SK-N-SH treated with all-trans-retinoic acid at 6 μM for 48 hours (cell line): ENCODE data around the gene RASSF9.
A peak's percentile ranks its signal among the peaks of the same experiment; 100 is the strongest.

ENCODE experiments used
- ATAC-seq: fragments of 200-7000 bp; cut with Tn5 transposase; 3 replicates; pipeline ENCODE4 v1.9.1; 2020; ENCODE audit warnings: mild to moderate bottlenecking, moderate library complexity
- ARNTL ChIP-seq: fragments of 450-650 bp; formaldehyde crosslinking; IDR thresholded peaks from 2 replicates; pipeline ENCODE4 v1.5.0; 2020; ENCODE audit warnings: low read depth, mild to moderate bottlenecking, moderate library complexity, borderline replicate concordance
- BACH2 ChIP-seq: fragments of 250-450 bp; sonication (Bioruptor Pico); IDR thresholded peaks from 2 replicates; pipeline ENCODE4 v1.9.0; 2021; ENCODE audit warnings: mild to moderate bottlenecking, borderline replicate concordance
- CSDC2 ChIP-seq: fragments of 250-450 bp; sonication (Bioruptor Pico); IDR thresholded peaks from 2 replicates; pipeline ENCODE4 v1.5.0; 2020; ENCODE audit warnings: mild to moderate bottlenecking, moderate library complexity
- ESRRG ChIP-seq: fragments of 250-450 bp; sonication (Bioruptor Pico); IDR thresholded peaks from 2 replicates; pipeline ENCODE4 v1.6.1; 2021; ENCODE audit warnings: mild to moderate bottlenecking
- GLIS3 ChIP-seq: fragments of 250-450 bp; sonication (Bioruptor Pico); IDR thresholded peaks from 2 replicates; pipeline ENCODE4 v1.5.0; 2020; ENCODE audit warnings: mild to moderate bottlenecking, moderate library complexity
- ISL1 ChIP-seq: fragments of 250-450 bp; sonication (Bioruptor Pico); IDR thresholded peaks from 2 replicates; pipeline ENCODE4 v2.1.2; 2022; ENCODE audit warnings: mild to moderate bottlenecking, moderate library complexity
- OSR1 ChIP-seq: fragments of 250-450 bp; sonication (Bioruptor Pico); IDR thresholded peaks from 2 replicates; pipeline ENCODE4 v1.8.0; 2022; ENCODE audit warnings: moderate library complexity, mild to moderate bottlenecking, inconsistent platforms
- PPARA ChIP-seq: fragments of 250-450 bp; sonication (Bioruptor Pico); IDR thresholded peaks from 2 replicates; pipeline ENCODE4 v1.5.0; 2020; ENCODE audit warnings: mild to moderate bottlenecking, borderline replicate concordance
- RARB ChIP-seq: fragments of 250-450 bp; sonication (Bioruptor Pico); IDR thresholded peaks from 2 replicates; pipeline ENCODE4 v1.8.0; 2021; ENCODE audit warnings: mild to moderate bottlenecking, moderate library complexity
- SNAI2 ChIP-seq: fragments of 250-450 bp; sonication (Bioruptor Pico); IDR thresholded peaks from 2 replicates; pipeline ENCODE4 v1.5.0; 2020; ENCODE audit warnings: mild to moderate bottlenecking, moderate library complexity
- TCF4 ChIP-seq: fragments of 250-450 bp; sonication (Bioruptor Pico); IDR thresholded peaks from 2 replicates; pipeline ENCODE4 v1.8.0; 2021; ENCODE audit warnings: mild to moderate bottlenecking, moderate library complexity, borderline replicate concordance
- TOX ChIP-seq: fragments of 250-450 bp; sonication (Bioruptor Pico); IDR thresholded peaks from 2 replicates; pipeline ENCODE4 v1.8.0; 2021; ENCODE audit warnings: mild to moderate bottlenecking, moderate library complexity, borderline replicate concordance
- ZC3H10 ChIP-seq: fragments of 250-450 bp; sonication (Bioruptor Pico); IDR thresholded peaks from 2 replicates; pipeline ENCODE4 v1.5.1; 2021; ENCODE audit warnings: mild to moderate bottlenecking, moderate library complexity
- ZFP3 ChIP-seq: fragments of 250-450 bp; sonication (Bioruptor Pico); IDR thresholded peaks from 2 replicates; pipeline ENCODE4 v1.5.0; 2020; ENCODE audit warnings: mild to moderate bottlenecking, moderate library complexity
- ZFP30 ChIP-seq: fragments of 450-650 bp; formaldehyde crosslinking; IDR thresholded peaks from 2 replicates; pipeline ENCODE4 v1.5.0; 2022; ENCODE audit warnings: mild to moderate bottlenecking, moderate library complexity
- ZNF8 ChIP-seq: fragments of 450-650 bp; formaldehyde crosslinking; IDR thresholded peaks from 2 replicates; pipeline ENCODE4 v1.5.0; 2020; ENCODE audit warnings: mild to moderate bottlenecking, moderate library complexity
- TF ChIP-seq, protein P1 (sequence below): fragments of 250-450 bp; sonication (Bioruptor Pico); IDR thresholded peaks from 2 replicates; pipeline ENCODE4 v1.8.0; 2020; ENCODE audit warnings: mild to moderate bottlenecking, moderate library complexity, borderline replicate concordance
- TF ChIP-seq, protein P2 (sequence below): fragments of 250-450 bp; sonication (Bioruptor Pico); IDR thresholded peaks from 2 replicates; pipeline ENCODE4 v1.8.0; 2021; ENCODE audit warnings: low read depth, mild to moderate bottlenecking, moderate library complexity, borderline replicate concordance
- TF ChIP-seq, protein P3 (sequence below): fragments of 250-450 bp; sonication (Bioruptor Pico); IDR thresholded peaks from 2 replicates; pipeline ENCODE4 v1.5.1; 2021; ENCODE audit warnings: mild to moderate bottlenecking, moderate library complexity
- TF ChIP-seq, protein P4 (sequence below): fragments of 250-450 bp; sonication (Bioruptor Pico); IDR thresholded peaks from 2 replicates; pipeline ENCODE4 v1.5.0; 2020; ENCODE audit warnings: mild to moderate bottlenecking, moderate library complexity
- TF ChIP-seq, protein P5 (sequence below): fragments of 250-450 bp; sonication (Bioruptor Pico); IDR thresholded peaks from 2 replicates; pipeline ENCODE4 v1.5.1; 2020; ENCODE audit warnings: low read depth, mild to moderate bottlenecking, moderate library complexity

RASSF9 gene

DNA sequence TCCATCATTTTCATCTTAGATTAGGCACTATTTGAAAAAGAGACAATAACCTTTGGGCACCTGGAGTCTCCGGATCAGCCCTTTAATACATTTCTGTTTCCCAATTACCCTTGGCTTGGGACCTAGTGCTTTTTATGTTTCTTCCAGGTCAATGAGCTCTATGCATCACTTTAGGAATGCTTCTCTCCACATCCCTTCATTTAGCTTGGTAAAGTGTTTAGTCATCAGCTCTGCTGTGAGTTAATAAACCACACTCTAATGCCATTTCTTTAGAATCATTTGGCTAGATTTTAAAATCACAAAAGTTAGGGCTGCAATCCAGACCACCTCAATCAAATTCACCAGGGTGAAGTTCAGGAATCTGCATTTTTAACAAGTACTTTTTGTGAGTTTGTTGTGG lies 41.7 kb downstream of the RASSF9 start:
- ATAC-seq: peak; percentile 48; the same call in 2 of the 3 replicates
- TF ChIP-seq, protein P1, sequence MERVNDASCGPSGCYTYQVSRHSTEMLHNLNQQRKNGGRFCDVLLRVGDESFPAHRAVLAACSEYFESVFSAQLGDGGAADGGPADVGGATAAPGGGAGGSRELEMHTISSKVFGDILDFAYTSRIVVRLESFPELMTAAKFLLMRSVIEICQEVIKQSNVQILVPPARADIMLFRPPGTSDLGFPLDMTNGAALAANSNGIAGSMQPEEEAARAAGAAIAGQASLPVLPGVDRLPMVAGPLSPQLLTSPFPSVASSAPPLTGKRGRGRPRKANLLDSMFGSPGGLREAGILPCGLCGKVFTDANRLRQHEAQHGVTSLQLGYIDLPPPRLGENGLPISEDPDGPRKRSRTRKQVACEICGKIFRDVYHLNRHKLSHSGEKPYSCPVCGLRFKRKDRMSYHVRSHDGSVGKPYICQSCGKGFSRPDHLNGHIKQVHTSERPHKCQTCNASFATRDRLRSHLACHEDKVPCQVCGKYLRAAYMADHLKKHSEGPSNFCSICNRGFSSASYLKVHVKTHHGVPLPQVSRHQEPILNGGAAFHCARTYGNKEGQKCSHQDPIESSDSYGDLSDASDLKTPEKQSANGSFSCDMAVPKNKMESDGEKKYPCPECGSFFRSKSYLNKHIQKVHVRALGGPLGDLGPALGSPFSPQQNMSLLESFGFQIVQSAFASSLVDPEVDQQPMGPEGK (CRISPR knock-in tag): no peak
- TF ChIP-seq SNAI2 (CRISPR knock-in tag) (no peak), ISL1 (no peak), TOX (no peak), TCF4 (CRISPR knock-in tag) (no peak), ZFP3 (no peak), GLIS3 (no peak), CSDC2 (CRISPR knock-in tag) (no peak), ARNTL (CRISPR knock-in tag) (no peak), ZNF8 (CRISPR knock-in tag) (no peak), OSR1 (CRISPR knock-in tag) (no peak), ESRRG (CRISPR knock-in tag) (no peak), ZC3H10 (no peak)
- TF ChIP-seq, protein P2, sequence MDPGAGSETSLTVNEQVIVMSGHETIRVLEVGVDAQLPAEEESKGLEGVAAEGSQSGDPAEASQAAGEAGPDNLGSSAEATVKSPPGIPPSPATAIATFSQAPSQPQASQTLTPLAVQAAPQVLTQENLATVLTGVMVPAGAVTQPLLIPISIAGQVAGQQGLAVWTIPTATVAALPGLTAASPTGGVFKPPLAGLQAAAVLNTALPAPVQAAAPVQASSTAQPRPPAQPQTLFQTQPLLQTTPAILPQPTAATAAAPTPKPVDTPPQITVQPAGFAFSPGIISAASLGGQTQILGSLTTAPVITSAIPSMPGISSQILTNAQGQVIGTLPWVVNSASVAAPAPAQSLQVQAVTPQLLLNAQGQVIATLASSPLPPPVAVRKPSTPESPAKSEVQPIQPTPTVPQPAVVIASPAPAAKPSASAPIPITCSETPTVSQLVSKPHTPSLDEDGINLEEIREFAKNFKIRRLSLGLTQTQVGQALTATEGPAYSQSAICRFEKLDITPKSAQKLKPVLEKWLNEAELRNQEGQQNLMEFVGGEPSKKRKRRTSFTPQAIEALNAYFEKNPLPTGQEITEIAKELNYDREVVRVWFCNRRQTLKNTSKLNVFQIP (CRISPR knock-in tag): no peak
- TF ChIP-seq, protein P3, sequence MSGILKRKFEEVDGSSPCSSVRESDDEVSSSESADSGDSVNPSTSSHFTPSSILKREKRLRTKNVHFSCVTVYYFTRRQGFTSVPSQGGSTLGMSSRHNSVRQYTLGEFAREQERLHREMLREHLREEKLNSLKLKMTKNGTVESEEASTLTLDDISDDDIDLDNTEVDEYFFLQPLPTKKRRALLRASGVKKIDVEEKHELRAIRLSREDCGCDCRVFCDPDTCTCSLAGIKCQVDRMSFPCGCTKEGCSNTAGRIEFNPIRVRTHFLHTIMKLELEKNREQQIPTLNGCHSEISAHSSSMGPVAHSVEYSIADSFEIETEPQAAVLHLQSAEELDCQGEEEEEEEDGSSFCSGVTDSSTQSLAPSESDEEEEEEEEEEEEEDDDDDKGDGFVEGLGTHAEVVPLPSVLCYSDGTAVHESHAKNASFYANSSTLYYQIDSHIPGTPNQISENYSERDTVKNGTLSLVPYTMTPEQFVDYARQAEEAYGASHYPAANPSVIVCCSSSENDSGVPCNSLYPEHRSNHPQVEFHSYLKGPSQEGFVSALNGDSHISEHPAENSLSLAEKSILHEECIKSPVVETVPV: no peak
- TF ChIP-seq, protein P4, sequence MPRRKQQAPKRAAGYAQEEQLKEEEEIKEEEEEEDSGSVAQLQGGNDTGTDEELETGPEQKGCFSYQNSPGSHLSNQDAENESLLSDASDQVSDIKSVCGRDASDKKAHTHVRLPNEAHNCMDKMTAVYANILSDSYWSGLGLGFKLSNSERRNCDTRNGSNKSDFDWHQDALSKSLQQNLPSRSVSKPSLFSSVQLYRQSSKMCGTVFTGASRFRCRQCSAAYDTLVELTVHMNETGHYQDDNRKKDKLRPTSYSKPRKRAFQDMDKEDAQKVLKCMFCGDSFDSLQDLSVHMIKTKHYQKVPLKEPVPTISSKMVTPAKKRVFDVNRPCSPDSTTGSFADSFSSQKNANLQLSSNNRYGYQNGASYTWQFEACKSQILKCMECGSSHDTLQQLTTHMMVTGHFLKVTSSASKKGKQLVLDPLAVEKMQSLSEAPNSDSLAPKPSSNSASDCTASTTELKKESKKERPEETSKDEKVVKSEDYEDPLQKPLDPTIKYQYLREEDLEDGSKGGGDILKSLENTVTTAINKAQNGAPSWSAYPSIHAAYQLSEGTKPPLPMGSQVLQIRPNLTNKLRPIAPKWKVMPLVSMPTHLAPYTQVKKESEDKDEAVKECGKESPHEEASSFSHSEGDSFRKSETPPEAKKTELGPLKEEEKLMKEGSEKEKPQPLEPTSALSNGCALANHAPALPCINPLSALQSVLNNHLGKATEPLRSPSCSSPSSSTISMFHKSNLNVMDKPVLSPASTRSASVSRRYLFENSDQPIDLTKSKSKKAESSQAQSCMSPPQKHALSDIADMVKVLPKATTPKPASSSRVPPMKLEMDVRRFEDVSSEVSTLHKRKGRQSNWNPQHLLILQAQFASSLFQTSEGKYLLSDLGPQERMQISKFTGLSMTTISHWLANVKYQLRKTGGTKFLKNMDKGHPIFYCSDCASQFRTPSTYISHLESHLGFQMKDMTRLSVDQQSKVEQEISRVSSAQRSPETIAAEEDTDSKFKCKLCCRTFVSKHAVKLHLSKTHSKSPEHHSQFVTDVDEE (CRISPR knock-in tag): no peak

DNA sequence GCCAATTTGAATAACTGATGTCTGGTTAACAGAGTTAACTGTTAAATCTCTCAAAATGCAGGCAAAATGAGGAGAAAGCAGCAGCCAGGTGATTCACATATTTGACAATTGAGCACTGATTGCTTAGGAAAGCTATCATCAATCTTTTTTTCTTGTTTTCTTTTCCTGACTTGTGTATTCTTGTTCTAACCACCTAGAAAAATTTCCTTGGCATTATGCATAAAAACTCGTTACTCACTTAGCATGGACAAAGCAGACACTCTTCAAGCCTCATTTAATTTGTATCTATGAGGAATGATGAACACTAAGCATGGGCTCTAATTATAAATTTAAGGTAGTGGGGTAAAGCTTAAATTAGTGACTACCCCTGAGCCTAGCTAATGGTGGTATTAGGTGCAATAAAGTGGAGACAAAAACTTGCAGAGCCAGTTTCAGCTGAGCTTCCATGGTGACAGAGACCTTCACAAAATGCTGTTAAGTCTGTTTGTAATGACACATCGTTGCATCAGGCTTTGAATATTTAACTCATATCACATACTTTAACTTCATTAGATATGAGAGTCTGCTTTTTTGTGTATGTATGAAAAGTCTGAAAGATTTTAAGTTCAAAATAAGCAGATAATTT lies 52.0 kb downstream of the RASSF9 start:
- ATAC-seq: no peak
- TF ChIP-seq, protein P4 (CRISPR knock-in tag): no peak
- no peak for TF ChIP-seq CSDC2 (CRISPR knock-in tag)
- no peak for TF ChIP-seq PPARA
- no peak for TF ChIP-seq RARB (CRISPR knock-in tag)
- TF ChIP-seq, protein P5, sequence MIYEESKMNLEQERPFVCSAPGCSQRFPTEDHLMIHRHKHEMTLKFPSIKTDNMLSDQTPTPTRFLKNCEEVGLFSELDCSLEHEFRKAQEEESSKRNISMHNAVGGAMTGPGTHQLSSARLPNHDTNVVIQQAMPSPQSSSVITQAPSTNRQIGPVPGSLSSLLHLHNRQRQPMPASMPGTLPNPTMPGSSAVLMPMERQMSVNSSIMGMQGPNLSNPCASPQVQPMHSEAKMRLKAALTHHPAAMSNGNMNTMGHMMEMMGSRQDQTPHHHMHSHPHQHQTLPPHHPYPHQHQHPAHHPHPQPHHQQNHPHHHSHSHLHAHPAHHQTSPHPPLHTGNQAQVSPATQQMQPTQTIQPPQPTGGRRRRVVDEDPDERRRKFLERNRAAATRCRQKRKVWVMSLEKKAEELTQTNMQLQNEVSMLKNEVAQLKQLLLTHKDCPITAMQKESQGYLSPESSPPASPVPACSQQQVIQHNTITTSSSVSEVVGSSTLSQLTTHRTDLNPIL (CRISPR knock-in tag): no peak
- TF ChIP-seq, protein P3: no peak
- TF ChIP-seq SNAI2 (CRISPR knock-in tag): no peak
- TF ChIP-seq, protein P2 (CRISPR knock-in tag): no peak
- no peak for TF ChIP-seq ZNF8 (CRISPR knock-in tag)
- TF ChIP-seq OSR1 (CRISPR knock-in tag): no peak
- TF ChIP-seq ESRRG (CRISPR knock-in tag): no peak
- no peak for TF ChIP-seq TCF4 (CRISPR knock-in tag)
- TF ChIP-seq, protein P1 (CRISPR knock-in tag): no peak
- no peak for TF ChIP-seq ZC3H10
- no peak for TF ChIP-seq ZFP3
- no peak for TF ChIP-seq ZFP30 (CRISPR knock-in tag)
- no peak for TF ChIP-seq BACH2 (CRISPR knock-in tag)
